ENCODE data around the gene TNP2. TPM values are rescaled to one million over a fixed set of nuclear protein-coding genes. Genes with fewer than 3 reads are reported as not detected.

Gene TNP2
- total RNA-seq, 1 donor from 2014 or later: not detected

DNA sequence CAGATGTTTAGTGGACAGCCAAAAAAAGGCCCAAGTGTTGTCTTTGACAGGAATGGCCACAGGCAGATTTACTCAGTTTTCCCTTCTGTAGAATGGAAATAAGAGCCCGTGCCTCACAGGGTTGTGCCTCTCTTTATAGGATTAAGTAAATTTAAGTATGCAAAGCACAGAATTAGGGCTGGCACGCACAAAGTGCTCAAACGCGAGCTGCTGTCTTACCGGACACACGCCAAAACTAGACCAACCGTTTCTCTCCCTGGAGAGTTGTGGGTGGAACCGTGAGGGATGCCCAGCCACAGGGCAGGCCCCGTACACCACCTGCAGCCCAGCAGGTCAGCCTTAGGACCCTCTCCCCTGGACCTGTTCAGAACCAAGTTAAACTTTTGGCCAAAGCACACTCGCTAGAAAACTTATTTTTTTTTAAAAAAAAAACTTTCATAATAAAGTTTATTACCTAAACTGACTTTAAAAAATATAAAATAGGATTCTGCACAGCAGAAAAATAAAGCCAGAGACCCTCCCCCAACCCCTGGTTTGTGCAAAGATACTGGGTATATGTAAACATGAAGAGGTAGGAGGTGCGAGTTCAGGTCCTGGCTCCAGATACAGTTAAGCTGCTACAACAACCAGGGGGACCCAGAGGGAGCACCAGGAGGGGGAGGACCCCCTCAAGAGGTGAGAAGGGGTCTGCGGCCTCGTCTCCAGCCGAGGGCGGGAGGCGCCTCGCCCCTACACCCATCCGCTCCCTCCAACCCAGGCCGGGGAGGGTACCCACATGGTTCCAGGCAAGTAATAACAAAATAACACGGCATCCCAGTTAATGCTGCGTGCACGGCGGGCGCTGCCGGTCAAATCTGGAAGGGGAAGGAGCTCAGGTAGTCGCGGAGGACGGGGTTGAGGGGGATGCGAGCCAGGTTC is 14.9 kb downstream of the TNP2 start:
- intact Hi-C loops (cut with DNase I): loop anchor here (10.0 kb wide), 1 partner anchor 699 kb away; no protein-coding TSS in a partner anchor

DNA sequence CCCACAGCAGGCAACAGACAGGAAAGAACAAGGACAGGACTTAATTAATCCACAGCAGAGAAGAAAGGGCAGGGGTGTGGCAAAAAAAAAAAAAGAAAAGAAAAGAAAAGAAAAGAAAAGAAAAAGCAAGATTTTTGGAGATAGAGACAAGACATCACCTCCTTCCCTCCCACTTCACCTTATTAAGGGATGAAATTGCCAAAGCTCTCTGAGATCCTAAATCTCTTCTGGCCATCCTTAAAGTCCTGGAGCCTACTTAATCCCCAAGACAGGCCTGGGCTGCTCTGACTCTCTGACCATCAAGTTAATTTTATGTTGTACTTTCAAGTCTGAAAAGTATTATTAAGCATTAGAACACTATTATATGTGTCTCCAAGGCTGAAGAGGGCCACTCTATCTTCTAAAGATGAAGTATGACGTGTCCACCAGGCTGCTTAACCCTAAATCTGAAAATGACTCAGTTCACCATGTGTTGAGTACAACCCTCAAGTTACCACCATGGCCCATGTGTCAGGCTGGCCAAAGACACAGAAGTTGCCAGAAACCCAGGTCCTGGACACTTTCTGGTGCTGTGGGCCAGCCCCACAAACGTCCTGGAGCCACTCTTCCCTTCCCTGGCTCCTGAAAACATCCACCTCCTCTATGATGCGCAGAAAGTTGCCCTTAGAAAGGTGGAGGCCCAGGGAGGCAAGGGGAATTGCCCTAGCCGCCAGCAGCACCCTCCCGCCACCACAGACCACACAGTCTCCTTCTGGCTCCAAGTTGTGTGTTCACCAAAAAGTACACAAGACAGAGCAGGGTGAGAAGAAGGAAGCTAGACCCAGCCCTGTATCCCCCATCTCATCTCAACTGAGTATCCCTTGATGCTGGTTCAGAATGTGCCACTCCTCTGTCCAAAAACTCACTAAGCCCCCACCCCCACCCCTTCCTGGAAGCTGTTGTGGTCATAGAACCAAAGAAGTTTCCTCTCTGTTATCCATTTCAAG is 15.8 kb downstream of the TNP2 start:
- Histone ChIP-seq H3K27me3 (no peaks in the 10 kb centered on the region), H3K4me1 (peaks cover 38% of the 10 kb centered on the region), H3K9me3 (no peaks in the 10 kb centered on the region), H3K4me3 (peak overlapping the region; percentile 62 to 97), H3K36me3 (no peaks in the 10 kb centered on the region), H3K27ac (peak overlapping the region; percentile 99)
- intact Hi-C loops (cut with DNase I): loop anchor here (10.0 kb wide), 1 partner anchor 699 kb away; no protein-coding TSS in a partner anchor
- TF ChIP-seq POLR2AphosphoS5 (IDR thresholded peaks at IDR 0.05; ENCODE audit: insufficient read depth in 1 of 2, low read depth in 1 of 2) (no peak), POLR2A (IDR thresholded peaks at IDR 0.05) (no peak)
- TF ChIP-seq, protein P1, sequence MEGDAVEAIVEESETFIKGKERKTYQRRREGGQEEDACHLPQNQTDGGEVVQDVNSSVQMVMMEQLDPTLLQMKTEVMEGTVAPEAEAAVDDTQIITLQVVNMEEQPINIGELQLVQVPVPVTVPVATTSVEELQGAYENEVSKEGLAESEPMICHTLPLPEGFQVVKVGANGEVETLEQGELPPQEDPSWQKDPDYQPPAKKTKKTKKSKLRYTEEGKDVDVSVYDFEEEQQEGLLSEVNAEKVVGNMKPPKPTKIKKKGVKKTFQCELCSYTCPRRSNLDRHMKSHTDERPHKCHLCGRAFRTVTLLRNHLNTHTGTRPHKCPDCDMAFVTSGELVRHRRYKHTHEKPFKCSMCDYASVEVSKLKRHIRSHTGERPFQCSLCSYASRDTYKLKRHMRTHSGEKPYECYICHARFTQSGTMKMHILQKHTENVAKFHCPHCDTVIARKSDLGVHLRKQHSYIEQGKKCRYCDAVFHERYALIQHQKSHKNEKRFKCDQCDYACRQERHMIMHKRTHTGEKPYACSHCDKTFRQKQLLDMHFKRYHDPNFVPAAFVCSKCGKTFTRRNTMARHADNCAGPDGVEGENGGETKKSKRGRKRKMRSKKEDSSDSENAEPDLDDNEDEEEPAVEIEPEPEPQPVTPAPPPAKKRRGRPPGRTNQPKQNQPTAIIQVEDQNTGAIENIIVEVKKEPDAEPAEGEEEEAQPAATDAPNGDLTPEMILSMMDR (IDR thresholded peaks at IDR 0.05): no peak
- no peak for DNase-seq (ENCODE audit: extremely low spot score in 2 of 2)

More for the DNA sequence above, 14.9 kb downstream of the TNP2 start:
- Histone ChIP-seq H3K4me1 (peaks cover 48% of the 10 kb centered on the region), H3K27me3 (no peaks in the 10 kb centered on the region), H3K4me3 (peak overlapping the region; percentile 62 to 97), H3K36me3 (no peaks in the 10 kb centered on the region), H3K27ac (peak overlapping the region; percentile 99), H3K9me3 (no peaks in the 10 kb centered on the region)
- TF ChIP-seq POLR2AphosphoS5 (IDR thresholded peaks at IDR 0.05; ENCODE audit: insufficient read depth in 1 of 2, low read depth in 1 of 2) (peak in 1 of 2 donors; percentile 29), POLR2A (IDR thresholded peaks at IDR 0.05) (no peak)
- no peak for DNase-seq (ENCODE audit: extremely low spot score in 2 of 2)

DNA sequence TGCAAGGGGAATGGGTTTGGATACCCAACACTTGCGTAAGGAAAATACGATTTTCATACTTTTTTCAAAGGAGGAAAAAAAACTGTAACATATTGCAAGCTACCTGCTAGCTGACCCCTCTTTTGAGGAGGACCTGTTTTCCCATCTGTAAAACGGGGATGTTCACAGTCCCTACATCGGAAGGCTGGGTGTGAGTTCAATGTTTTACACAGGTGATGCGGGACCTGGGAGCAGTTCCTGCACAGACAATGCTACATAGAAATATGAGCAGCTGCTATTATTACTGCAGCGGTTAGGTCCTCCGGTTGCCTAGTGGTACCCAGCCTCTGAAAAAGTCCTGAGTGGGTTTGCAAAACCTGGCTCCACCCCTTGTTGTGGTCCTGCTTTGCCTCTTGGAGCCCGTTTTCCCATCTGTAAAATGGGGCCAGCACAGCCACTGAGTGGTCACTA is 16.6 kb downstream of the TNP2 start:
- TF ChIP-seq POLR2A (IDR thresholded peaks at IDR 0.05) (no peak), POLR2AphosphoS5 (IDR thresholded peaks at IDR 0.05; ENCODE audit: insufficient read depth in 1 of 2, low read depth in 1 of 2) (no peak)
- TF ChIP-seq, protein P1 (IDR thresholded peaks at IDR 0.05): no peak
- H3K4me1 ChIP-seq: peaks cover 35% of the 10 kb centered on the region
- H3K36me3 ChIP-seq: no peaks in the 10 kb centered on the region
- no peaks in the 10 kb centered on the region for H3K9me3 ChIP-seq
- H3K4me3 ChIP-seq: peak overlapping the region in 1 of 2 donors; percentile 9
- H3K27me3 ChIP-seq: no peaks in the 10 kb centered on the region
- DNase-seq (ENCODE audit: extremely low spot score in 2 of 2): no peak
- peak overlapping the region; percentile 99 for H3K27ac ChIP-seq
- intact Hi-C loops (cut with DNase I): loop anchor here (10.0 kb wide), 1 partner anchor 698 kb away; no protein-coding TSS in a partner anchor

DNA sequence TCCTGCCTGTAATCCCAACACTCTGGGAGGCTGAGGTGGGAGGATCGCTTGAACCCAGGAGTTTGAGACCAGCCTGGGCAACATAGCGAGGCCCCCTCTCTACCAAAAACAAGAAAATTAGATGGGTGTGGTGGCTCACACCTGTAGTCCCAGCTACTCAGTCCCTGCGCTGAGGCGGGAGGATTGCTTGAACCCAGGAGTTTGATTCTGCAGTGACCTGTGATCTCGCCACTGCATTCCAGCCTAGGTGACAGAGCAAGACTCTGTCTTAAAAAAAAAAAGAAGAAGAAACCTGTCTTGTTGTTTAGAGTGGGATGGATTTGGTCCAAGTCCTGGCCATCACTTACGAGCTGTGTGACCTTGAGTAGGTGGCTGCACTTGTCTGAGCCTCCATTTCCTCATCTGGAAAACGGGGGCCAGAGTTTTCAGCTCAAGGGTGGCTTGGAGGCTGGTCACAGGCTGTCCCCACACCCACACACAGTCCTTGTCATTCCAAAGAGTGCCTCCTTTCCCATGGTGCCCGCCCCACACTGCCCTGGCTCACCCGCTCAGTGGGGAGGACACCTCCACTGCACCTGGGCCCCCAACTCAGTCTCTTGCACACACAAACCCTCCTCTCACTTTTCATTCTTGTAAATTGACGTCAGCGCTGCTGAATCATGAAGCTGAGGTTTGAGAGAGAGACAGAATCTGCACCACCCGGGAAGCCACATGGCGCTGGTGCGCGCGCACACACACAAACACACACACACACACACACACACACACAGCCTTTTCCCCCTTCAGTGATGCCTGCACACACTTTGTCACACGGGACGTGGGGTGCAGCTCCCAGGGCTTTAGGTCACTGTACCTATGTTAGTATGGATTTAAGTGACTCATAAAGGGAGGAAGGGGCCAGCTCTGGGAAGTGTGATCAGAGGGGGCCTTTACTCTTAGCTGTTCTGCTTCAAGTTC is 17.3 kb downstream of the TNP2 start:
- Histone ChIP-seq H3K9me3 (no peaks in the 10 kb centered on the region), H3K4me3 (peak overlapping the region in 1 of 2 donors; percentile 9), H3K27me3 (no peaks in the 10 kb centered on the region), H3K27ac (peak overlapping the region; percentile 99), H3K4me1 (peaks cover 28% of the 10 kb centered on the region), H3K36me3 (no peaks in the 10 kb centered on the region)
- DNase-seq (ENCODE audit: extremely low spot score in 2 of 2): no peak
- intact Hi-C loops (cut with DNase I): loop anchor here (10.0 kb wide), 1 partner anchor 697 kb away; no protein-coding TSS in a partner anchor
- TF ChIP-seq POLR2AphosphoS5 (IDR thresholded peaks at IDR 0.05; ENCODE audit: insufficient read depth in 1 of 2, low read depth in 1 of 2) (peak in 1 of 2 donors; percentile 25), POLR2A (IDR thresholded peaks at IDR 0.05) (no peak)
